CD4-positive, alpha-beta T cell (primary cell): Measurements from ENCODE around the gene AGTPBP1. TPM values are rescaled to one million over a fixed set of nuclear protein-coding genes. Genes with fewer than 3 reads are reported as not detected.

Experiments
- ATAC-seq: fragments of 200-7000 bp; cut with Tn5 transposase; one replicate; pipeline ENCODE4 v1.10.0; 2022; ENCODE audit warnings: mild to moderate bottlenecking; ENCODE audit not compliant: poor library complexity
- CTCF ChIA-PET: fragments of 350-600 bp; sonication (Branson Sonifier 250); formaldehyde crosslinking; loops from one replicate; lab custom pipeline; 2021; ENCODE audit warnings: antibody characterized with exemption, inconsistent platforms; lab: Charles Lee
- POLR2A ChIA-PET: fragments of 350-600 bp; sonication (Branson Sonifier 250); formaldehyde crosslinking; loops from one replicate; lab custom pipeline; 2021; ENCODE audit warnings: antibody characterized with exemption, inconsistent platforms; lab: Charles Lee
- DNase-seq, 14 experiments: peaks; one replicate each; pipeline ENCODE4 v3.0.0-alpha.2; 2013 to 2020; ENCODE audit warnings: mixed read lengths in 2 of 14
- H3K27ac ChIP-seq, 2 donors: one replicate each; pipeline versions ENCODE4 v1.5.1 to v1.7.0; 2013; ENCODE audit warnings: low read length in 2 of 2, low read depth in 1 of 2, mild to moderate bottlenecking in 1 of 2
- H3K27me3 ChIP-seq, 2 experiments: 1 replicate in 1 of 2; 2 replicates in 1 of 2; pipeline versions ENCODE4 v1.6.1 to v1.7.0; 2013; ENCODE audit warnings: low read length in 2 of 2, control low read depth in 1 of 2, mild to moderate bottlenecking in 1 of 2, moderate library complexity in 1 of 2; ENCODE audit not compliant: insufficient read depth in 2 of 2, control insufficient read depth in 1 of 2
- H3K36me3 ChIP-seq: one replicate; pipeline ENCODE4 v1.6.1; 2013; ENCODE audit warnings: low read length, control low read depth; ENCODE audit not compliant: insufficient read depth
- H3K4me1 ChIP-seq: one replicate; pipeline ENCODE4 v1.6.1; 2013; ENCODE audit warnings: low read length, control low read depth; ENCODE audit not compliant: insufficient read depth
- H3K4me3 ChIP-seq: one replicate; pipeline ENCODE4 v1.5.1; 2013; ENCODE audit warnings: mild to moderate bottlenecking, low read length, moderate library complexity
- H3K9me3 ChIP-seq, 2 experiments: 1 replicate in 1 of 2; 2 replicates in 1 of 2; pipeline versions ENCODE4 v1.6.1 to v1.7.0; 2013; ENCODE audit warnings: low read length in 2 of 2, mild to moderate bottlenecking in 2 of 2, control low read depth in 1 of 2, moderate library complexity in 1 of 2; ENCODE audit not compliant: control insufficient read depth in 1 of 2, insufficient read depth in 1 of 2
- H3K27ac Mint-ChIP-seq: one replicate; pipeline ENCODE4 v1.8.0; 2020; ENCODE audit warnings: mixed read lengths
- H3K27me3 Mint-ChIP-seq: one replicate; pipeline ENCODE4 v1.8.0; 2021; ENCODE audit warnings: mixed read lengths
- H3K36me3 Mint-ChIP-seq: one replicate; pipeline ENCODE4 v1.8.0; 2021; ENCODE audit warnings: low read depth, mixed read lengths
- H3K4me1 Mint-ChIP-seq: one replicate; pipeline ENCODE4 v1.8.0; 2021; ENCODE audit warnings: low read depth, mixed read lengths
- H3K4me3 Mint-ChIP-seq: one replicate; pipeline ENCODE4 v1.8.0; 2020; ENCODE audit warnings: mild to moderate bottlenecking, mixed read lengths
- H3K9me3 Mint-ChIP-seq: one replicate; pipeline ENCODE4 v1.8.0; 2020; ENCODE audit warnings: mixed read lengths
- intact Hi-C, 2 experiments: fragments of 100-400 bp; cut with DNase I in 1 of 2; cut with micrococcal nuclease in 1 of 2; formaldehyde crosslinking; loops; one replicate each; pipeline versions ENCODE4 v1.15.1 to v1.9.0; 2023 to 2025; cut with DNase I, micrococcal nuclease
- total RNA-seq, 174 experiments: library from RNA in 2 of 174; stranded (reverse) in 2 of 174; gene quantifications; one replicate each; pipeline ENCODE4 v1.2.3 and lab custom pipeline; 2021 to 2026
- TF ChIP-seq, protein P1 (sequence below): fragments of 200-600 bp; IDR thresholded peaks from one replicate; pipeline ENCODE4 v1.8.0; 2022; ENCODE audit warnings: antibody characterized with exemption, mild to moderate bottlenecking

The AGTPBP1 gene
- total RNA-seq, 2 experiments from 2014 or later, result 52.0 to 55.2 TPM

DNA sequence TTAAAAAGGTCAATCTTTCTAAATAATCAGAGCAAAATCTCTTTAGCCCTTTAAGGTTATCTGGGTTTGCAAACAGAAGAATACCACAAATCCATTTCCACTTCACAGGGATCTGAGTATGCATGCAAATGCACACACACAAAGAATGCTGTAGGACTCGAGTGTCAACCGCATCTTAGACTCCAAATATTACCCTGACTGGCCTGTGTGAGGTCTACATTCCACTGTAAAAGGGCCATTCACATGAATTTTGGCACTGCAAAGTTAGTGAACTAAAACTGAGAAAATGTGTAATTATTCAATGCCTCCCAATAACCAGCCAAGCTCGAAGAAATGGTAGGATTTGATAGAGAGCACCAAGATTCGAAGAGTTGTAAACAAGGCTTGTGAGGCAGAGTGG is 199.9 kb downstream of the AGTPBP1 start:
- Mint-ChIP-seq H3K4me1 (no peaks in the 10 kb centered on the region), H3K27me3 (no peaks in the 10 kb centered on the region), H3K9me3 (no peaks in the 10 kb centered on the region), H3K27ac (no peak overlapping the region), H3K4me3 (no peak overlapping the region), H3K36me3 (peaks cover 6% of the 10 kb centered on the region)
- Histone ChIP-seq H3K4me3 (no peak overlapping the region), H3K27me3 (no peaks in the 10 kb centered on the region), H3K36me3 (no peaks in the 10 kb centered on the region), H3K4me1 (no peaks in the 10 kb centered on the region), H3K9me3 (no peaks in the 10 kb centered on the region), H3K27ac (no peak overlapping the region)
- ChIA-PET CTCF (no interaction called here), POLR2A (no interaction called here)
- DNase-seq (no peak), ATAC-seq (no peak)
- TF ChIP-seq, protein P1, sequence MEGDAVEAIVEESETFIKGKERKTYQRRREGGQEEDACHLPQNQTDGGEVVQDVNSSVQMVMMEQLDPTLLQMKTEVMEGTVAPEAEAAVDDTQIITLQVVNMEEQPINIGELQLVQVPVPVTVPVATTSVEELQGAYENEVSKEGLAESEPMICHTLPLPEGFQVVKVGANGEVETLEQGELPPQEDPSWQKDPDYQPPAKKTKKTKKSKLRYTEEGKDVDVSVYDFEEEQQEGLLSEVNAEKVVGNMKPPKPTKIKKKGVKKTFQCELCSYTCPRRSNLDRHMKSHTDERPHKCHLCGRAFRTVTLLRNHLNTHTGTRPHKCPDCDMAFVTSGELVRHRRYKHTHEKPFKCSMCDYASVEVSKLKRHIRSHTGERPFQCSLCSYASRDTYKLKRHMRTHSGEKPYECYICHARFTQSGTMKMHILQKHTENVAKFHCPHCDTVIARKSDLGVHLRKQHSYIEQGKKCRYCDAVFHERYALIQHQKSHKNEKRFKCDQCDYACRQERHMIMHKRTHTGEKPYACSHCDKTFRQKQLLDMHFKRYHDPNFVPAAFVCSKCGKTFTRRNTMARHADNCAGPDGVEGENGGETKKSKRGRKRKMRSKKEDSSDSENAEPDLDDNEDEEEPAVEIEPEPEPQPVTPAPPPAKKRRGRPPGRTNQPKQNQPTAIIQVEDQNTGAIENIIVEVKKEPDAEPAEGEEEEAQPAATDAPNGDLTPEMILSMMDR, result no peak
- intact Hi-C loops, result no loop called here

DNA sequence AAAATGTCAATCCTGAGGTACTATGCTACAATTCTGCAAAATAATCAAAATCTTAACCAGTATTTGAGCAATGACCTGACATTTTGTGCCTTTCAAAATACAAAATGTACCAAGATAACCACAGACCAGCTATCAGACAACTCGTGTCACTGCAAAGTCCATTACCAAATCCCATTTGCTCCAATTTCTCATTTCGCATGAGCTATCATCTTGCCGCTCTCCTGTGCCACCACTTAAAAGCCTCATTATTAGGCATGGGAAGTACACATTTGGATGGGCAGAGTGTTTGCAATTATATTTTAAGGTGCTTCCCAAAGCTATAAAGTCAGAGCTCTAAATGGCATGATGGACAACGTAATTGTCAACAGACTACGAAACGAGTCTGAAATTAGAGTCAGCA is 205.2 kb downstream of the AGTPBP1 start:
- DNase-seq, result no peak
- no peaks in the 10 kb centered on the region for H3K4me1 Mint-ChIP-seq
- intact Hi-C loops, result no loop called here
- ATAC-seq, result no peak
- H3K27ac ChIP-seq, result no peak overlapping the region
- no peak overlapping the region for H3K27ac Mint-ChIP-seq
- H3K4me3 Mint-ChIP-seq, result no peak overlapping the region
- H3K36me3 ChIP-seq, result no peaks in the 10 kb centered on the region
- H3K27me3 Mint-ChIP-seq, result no peaks in the 10 kb centered on the region
- H3K4me3 ChIP-seq, result no peak overlapping the region
- CTCF ChIA-PET, result no interaction called here
- POLR2A ChIA-PET, result no interaction called here
- no peaks in the 10 kb centered on the region for H3K4me1 ChIP-seq
- no peaks in the 10 kb centered on the region for H3K9me3 Mint-ChIP-seq
- no peaks in the 10 kb centered on the region for H3K27me3 ChIP-seq
- H3K36me3 Mint-ChIP-seq, result no peaks in the 10 kb centered on the region
- no peaks in the 10 kb centered on the region for H3K9me3 ChIP-seq
- TF ChIP-seq, protein P1, result no peak

DNA sequence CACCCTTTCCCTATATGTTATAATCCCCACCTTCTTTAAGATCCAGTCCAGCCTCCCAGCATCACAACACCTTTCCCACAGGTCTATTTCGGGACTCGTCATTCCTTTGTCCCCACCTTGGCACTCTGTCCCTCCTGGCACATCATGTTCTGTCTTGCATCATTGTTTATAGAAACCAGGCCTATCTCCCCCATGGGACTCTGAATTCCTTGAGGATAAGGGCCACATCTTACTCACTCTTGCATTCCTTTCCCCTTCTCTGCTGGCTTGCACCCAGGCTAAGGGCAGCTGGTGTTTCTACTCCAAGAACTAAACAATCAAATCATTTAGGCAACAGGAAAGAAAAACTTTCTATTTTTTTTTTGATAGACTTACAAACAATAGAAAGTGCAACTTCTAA is 205.7 kb downstream of the AGTPBP1 start:
- H3K36me3 Mint-ChIP-seq, result no peaks in the 10 kb centered on the region
- H3K27me3 Mint-ChIP-seq, result no peaks in the 10 kb centered on the region
- no peaks in the 10 kb centered on the region for H3K4me1 Mint-ChIP-seq
- Histone ChIP-seq H3K36me3 (no peaks in the 10 kb centered on the region), H3K9me3 (no peaks in the 10 kb centered on the region), H3K4me3 (no peak overlapping the region), H3K27me3 (no peaks in the 10 kb centered on the region), H3K27ac (no peak overlapping the region), H3K4me1 (no peaks in the 10 kb centered on the region)
- ChIA-PET POLR2A (no interaction called here), CTCF (no interaction called here)
- TF ChIP-seq, protein P1, result no peak
- no peak overlapping the region for H3K4me3 Mint-ChIP-seq
- no peak for DNase-seq
- H3K27ac Mint-ChIP-seq, result no peak overlapping the region
- no peak for ATAC-seq
- H3K9me3 Mint-ChIP-seq, result no peaks in the 10 kb centered on the region
- intact Hi-C loops, result no loop called here
